IMR-90 (cell line): ENCODE data around the gene PTH2. TPM values are rescaled to one million over a fixed set of nuclear protein-coding genes. Genes with fewer than 3 reads are reported as not detected.
A peak's percentile ranks its signal among the peaks of the same experiment; 100 is the strongest.

Experiments used
- ATAC-seq: fragments of 200-7000 bp; cut with Tn5 transposase; 2 replicates; pipeline ENCODE4 v1.9.1; 2020; ENCODE audit warnings: low read depth, mild to moderate bottlenecking, moderate library complexity
- BruUV-seq: library from RNA; stranded (reverse); fragments of 400-500 nt; replicated peaks from 2 replicates; lab custom pipeline; 2021; lab: Mats Ljungman, UMichigan
- CTCF ChIA-PET: fragments of 300-600 bp; formaldehyde crosslinking; extraction: SDS; loops from one replicate; lab custom pipeline; 2021; ENCODE audit warnings: antibody characterized with exemption; lab: Yijun Ruan, JAX
- POLR2A ChIA-PET: fragments of 300-600 bp; sonication (Branson Sonifier 250); formaldehyde crosslinking; loops from one replicate; lab custom pipeline; 2022; ENCODE audit warnings: antibody characterized with exemption; ENCODE audit not compliant: unreplicated experiment; lab: Charles Lee
- DNase-seq: peaks from one replicate; pipeline ENCODE4 v3.0.0; 2013
- H2AFZ ChIP-seq: replicated peaks from 2 replicates; pipeline ENCODE3; 2013; ENCODE audit warnings: low read length, mild to moderate bottlenecking; ENCODE audit not compliant: poor library complexity
- H2AK5ac ChIP-seq: 2 replicates; pipeline ENCODE4 v1.6.1; 2013; ENCODE audit warnings: low read depth, low read length, inconsistent platforms
- H2AK9ac ChIP-seq: replicated peaks from 2 replicates; pipeline ENCODE3; 2013; ENCODE audit warnings: mild to moderate bottlenecking, low read depth, low read length, moderate library complexity; ENCODE audit not compliant: poor library complexity
- H2BK120ac ChIP-seq: 2 replicates; pipeline ENCODE4 v1.6.1; 2013; ENCODE audit warnings: low read depth, low read length, inconsistent platforms
- H2BK15ac ChIP-seq: 3 replicates; pipeline ENCODE4 v1.6.1; 2013; ENCODE audit warnings: low read depth, low read length, inconsistent platforms
- H2BK20ac ChIP-seq: 2 replicates; pipeline ENCODE4 v1.6.1; 2013; ENCODE audit warnings: low read depth, mild to moderate bottlenecking, inconsistent platforms, low read length, moderate library complexity
- H2BK5ac ChIP-seq: 2 replicates; pipeline ENCODE4 v1.6.1; 2013; ENCODE audit warnings: mild to moderate bottlenecking, low read depth, low read length, inconsistent platforms; ENCODE audit not compliant: poor library complexity, severe bottlenecking
- H3K14ac ChIP-seq: replicated peaks from 2 replicates; pipeline ENCODE4 v1.6.1; 2013; ENCODE audit warnings: low read depth, low read length, inconsistent platforms
- H3K18ac ChIP-seq: 2 replicates; pipeline ENCODE4 v1.6.1; 2013; ENCODE audit warnings: low read depth, low read length, control low read depth
- H3K23ac ChIP-seq: 2 replicates; pipeline ENCODE4 v1.6.1; 2013; ENCODE audit warnings: low read depth, low read length, inconsistent platforms
- H3K27ac ChIP-seq: 2 replicates; pipeline ENCODE4 v1.5.1; 2013; ENCODE audit warnings: mild to moderate bottlenecking, control low read depth, low read length; ENCODE audit not compliant: insufficient read depth
- H3K27me3 ChIP-seq: 2 replicates; pipeline ENCODE4 v1.6.1; 2013; ENCODE audit warnings: low read length; ENCODE audit not compliant: control insufficient read depth, insufficient read depth
- H3K36me3 ChIP-seq: 2 replicates; pipeline ENCODE4 v1.6.1; 2013; ENCODE audit warnings: low read length, mixed read lengths; ENCODE audit not compliant: control insufficient read depth, insufficient read depth
- H3K4ac ChIP-seq: 2 replicates; pipeline ENCODE4 v1.6.1; 2013; ENCODE audit warnings: low read depth, low read length, inconsistent platforms
- H3K4me1 ChIP-seq: 2 replicates; pipeline ENCODE4 v1.6.1; 2013; ENCODE audit warnings: low read length, mixed read lengths; ENCODE audit not compliant: control insufficient read depth, insufficient read depth
- H3K4me2 ChIP-seq: 2 replicates; pipeline ENCODE4 v1.6.1; 2013; ENCODE audit warnings: low read depth, mild to moderate bottlenecking, control low read depth, low read length, moderate library complexity
- H3K4me3 ChIP-seq: 2 replicates; pipeline ENCODE4 v1.5.1; 2013; ENCODE audit warnings: low read depth, mild to moderate bottlenecking, control low read depth, low read length, moderate library complexity; ENCODE audit not compliant: insufficient read depth
- H3K56ac ChIP-seq: 2 replicates; pipeline ENCODE4 v1.6.1; 2013; ENCODE audit warnings: low read length, inconsistent platforms; ENCODE audit not compliant: insufficient read depth; ENCODE audit errors: extremely low read depth
- H3K79me1 ChIP-seq, 2 experiments: 2 replicates each; pipeline ENCODE4 v1.6.1; 2013; ENCODE audit warnings: low read length in 2 of 2, inconsistent platforms in 1 of 2, low read depth in 1 of 2
- H3K9ac ChIP-seq: 2 replicates; pipeline ENCODE4 v1.6.1; 2013; ENCODE audit warnings: low read depth, low read length, control low read depth
- H3K9me1 ChIP-seq: 2 replicates; pipeline ENCODE4 v1.6.1; 2013; ENCODE audit warnings: low read length, inconsistent platforms; ENCODE audit not compliant: insufficient read depth
- H3K9me3 ChIP-seq: 2 replicates; pipeline ENCODE4 v1.6.1; 2013; ENCODE audit warnings: low read length; ENCODE audit not compliant: control insufficient read depth, insufficient read depth
- H4K20me1 ChIP-seq: 2 replicates; pipeline ENCODE4 v1.6.1; 2013; ENCODE audit warnings: low read length, inconsistent platforms; ENCODE audit not compliant: insufficient read depth
- H4K5ac ChIP-seq: 2 replicates; pipeline ENCODE4 v1.6.1; 2013; ENCODE audit warnings: mild to moderate bottlenecking, low read depth, low read length, control low read depth
- H4K8ac ChIP-seq, 2 experiments: 2 replicates each; pipeline ENCODE4 v1.6.1; 2013; ENCODE audit warnings: low read depth in 2 of 2, low read length in 2 of 2, control low read depth in 1 of 2, inconsistent platforms in 1 of 2
- H4K91ac ChIP-seq: 2 replicates; pipeline ENCODE4 v1.6.1; 2013; ENCODE audit warnings: low read depth, low read length, inconsistent platforms; ENCODE audit not compliant: insufficient read depth
- CHD1 ChIP-seq: IDR thresholded peaks from 2 replicates; pipeline ENCODE4 v1.6.1; 2012; ENCODE audit warnings: low read depth, low read length, improper control_type of control experiment
- FOS ChIP-seq: fragments of 150-350 bp; IDR thresholded peaks from 2 replicates; pipeline ENCODE4 v1.6.1; 2016; ENCODE audit warnings: low read depth, low read length
- MAFK ChIP-seq: IDR thresholded peaks from 2 replicates; pipeline ENCODE4 v1.6.1; 2012; ENCODE audit warnings: low read depth, low read length, improper control_type of control experiment
- MAZ ChIP-seq: IDR thresholded peaks from 2 replicates; pipeline ENCODE4 v1.6.1; 2012; ENCODE audit warnings: low read depth, mild to moderate bottlenecking, low read length, improper control_type of control experiment, moderate library complexity, borderline replicate concordance
- NFE2L2 ChIP-seq: fragments of 150-350 bp; IDR thresholded peaks from 2 replicates; pipeline ENCODE4 v1.6.1; 2016; ENCODE audit warnings: low read depth, mild to moderate bottlenecking, low read length
- POLR2A ChIP-seq: IDR thresholded peaks from 2 replicates; pipeline ENCODE4 v1.6.1; 2012; ENCODE audit warnings: mild to moderate bottlenecking, low read depth, low read length
- RCOR1 ChIP-seq: IDR thresholded peaks from 2 replicates; pipeline ENCODE4 v1.6.1; 2012; ENCODE audit warnings: mild to moderate bottlenecking, low read length, improper control_type of control experiment; ENCODE audit not compliant: insufficient replicate concordance
- SMC3 ChIP-seq: fragments of 150-350 bp; IDR thresholded peaks from 2 replicates; pipeline ENCODE4 v1.6.1; 2016; ENCODE audit warnings: low read depth, mild to moderate bottlenecking, antibody characterized with exemption, low read length, moderate library complexity
- WGBS, 2 experiments: methylation state at CpG; one replicate each; pipeline versions ENCODE4 v1.1.5 to v1.1.7; 2013; ENCODE audit warnings: missing lambda C conversion rate in 2 of 2; ENCODE audit not compliant: insufficient read length in 1 of 2; ENCODE audit errors: extremely low coverage in 2 of 2; 5-methylcytosine and 5-hydroxymethylcytosine counted together
- dilution Hi-C: fragments of 300-500 bp; cut with HindIII; formaldehyde crosslinking; loops from one replicate; pipeline ENCODE4 v1.14.3; 2018; ENCODE audit warnings: low sequenced_read_pairs; ENCODE audit not compliant: unreplicated experiment
- in situ Hi-C: fragments of 300-500 bp; cut with MboI; formaldehyde crosslinking; loops from 3 replicates; pipeline ENCODE4 v1.14.3; 2019; ENCODE audit warnings: low sequenced_read_pairs, inconsistent platforms, mixed read lengths
- intact Hi-C: fragments of 100-400 bp; cut with micrococcal nuclease; formaldehyde crosslinking; loops from 2 replicates; pipeline ENCODE4 v1.10.0; 2022
- polyA plus RNA-seq, 3 experiments: library from polyadenylated mRNA; depleted of rRNA; stranded (reverse); fragments of >200 nt; gene quantifications; 2 replicates each; pipeline ENCODE4 v1.2.3, GENCODE V29; 2012; ENCODE audit warnings: low replicate concordance in 1 of 3
- total RNA-seq: library from RNA; depleted of rRNA; stranded (reverse); fragments of >200 nt; gene quantifications from 2 replicates; pipeline ENCODE4 v1.2.3, GENCODE V29; 2012

Gene PTH2
- total and polyA plus RNA-seq, 2 of the 4 experiments (the other 2 are of a cell fraction) = not detected

GRCh38 chr19:49441210-49441959, 18.1 kb upstream of the PTH2 start, which contains the start of gene SLC17A7:
TSS of gene SLC17A7 (minus strand) at chr19:49441527. CDS start at chr19:49441379, 148 bp downstream.
- H3K36me3 ChIP-seq = no peaks in the 10 kb centered on the region
- no peak within 1 kb of the TSS for H2AK5ac ChIP-seq
- H4K8ac ChIP-seq = no peak within 1 kb of the TSS
- peak within 1 kb of the TSS; percentile 45 for H2AK9ac ChIP-seq
- H4K20me1 ChIP-seq = peaks cover 3% of the 10 kb centered on the region; the same call in 1 of the 2 replicates
- dilution Hi-C loops = no loop called here
- no TSS peak for BruUV-seq
- POLR2A ChIA-PET = no interaction called here
- CTCF ChIA-PET = no interaction called here
- H3K79me1 ChIP-seq = no peaks in the 10 kb centered on the region
- H3K4me1 ChIP-seq = no peaks in the 10 kb centered on the region
- peak within 1 kb of the TSS; percentile 34 for H3K4me2 ChIP-seq
- H3K9me1 ChIP-seq = peaks cover 3% of the 10 kb centered on the region; the same call in 1 of the 2 replicates
- H2BK15ac ChIP-seq = no peak within 1 kb of the TSS
- H3K9ac ChIP-seq = no peak within 1 kb of the TSS
- in situ Hi-C loops = loop anchor here (10.0 kb wide), 1 partner anchor 47 kb away; no protein-coding TSS in a partner anchor
- H4K91ac ChIP-seq = no peak within 1 kb of the TSS
- intact Hi-C loops = no loop called here
- H3K9me3 ChIP-seq = no peaks in the 10 kb centered on the region; the same call in 1 of the 2 replicates
- no peak within 1 kb of the TSS for H3K27ac ChIP-seq
- no peak within 1 kb of the TSS for H3K14ac ChIP-seq
- H2AFZ ChIP-seq = peak within 1 kb of the TSS; percentile 87
- no peak for DNase-seq
- no peak within 1 kb of the TSS for H3K4me3 ChIP-seq
- ATAC-seq = no peak
- 9% methylated on average over 19 of the region's 56 CpGs; no CpG with 5 or more reads in 1 of the 2 experiments for WGBS, 2 experiments
- H3K18ac ChIP-seq = no peak within 1 kb of the TSS
- no peak within 1 kb of the TSS for H4K5ac ChIP-seq
- no peak within 1 kb of the TSS for H2BK20ac ChIP-seq
- H3K4ac ChIP-seq = no peak within 1 kb of the TSS
- H2BK120ac ChIP-seq = no peak within 1 kb of the TSS
- no peak within 1 kb of the TSS; the same call in 1 of the 2 replicates for H3K23ac ChIP-seq
- peaks cover 59% of the 10 kb centered on the region for H3K27me3 ChIP-seq
- H3K56ac ChIP-seq = no peak within 1 kb of the TSS
- TF ChIP-seq POLR2A = no peak
- no peak for TF ChIP-seq MAFK
- TF ChIP-seq CHD1 = no peak
- no peak for TF ChIP-seq RCOR1
- TF ChIP-seq SMC3 = no peak
- TF ChIP-seq NFE2L2 = no peak
- TF ChIP-seq MAZ = no peak
- TF ChIP-seq FOS = no peak
- no peak within 1 kb of the TSS for H2BK5ac ChIP-seq
